K562 (cell line): ENCODE results near the gene IQCC. TPM values are rescaled to one million over a fixed set of nuclear protein-coding genes. Genes with fewer than 3 reads are reported as not detected.

Experiments
- ATAC-seq: fragments of 200-7000 bp; cut with Tn5 transposase; 3 replicates; pipeline ENCODE4 v1.9.1; 2020; ENCODE audit warnings: moderate library complexity
- BruUV-seq: library from RNA; stranded (reverse); fragments of 400-500 nt; replicated peaks from 2 replicates; lab custom pipeline; 2021; lab: Mats Ljungman, UMichigan
- CTCF ChIA-PET: fragments of 300-600 bp; formaldehyde crosslinking; extraction: SDS; loops from one replicate; lab custom pipeline; 2021; ENCODE audit warnings: low intra/inter-chr PET ratio; lab: Yijun Ruan, JAX
- POLR2A ChIA-PET: fragments of 300-600, 350-650 bp; sonication (Branson Sonifier 250); formaldehyde crosslinking; extraction: SDS; loops from one replicate; lab custom pipeline; 2021; ENCODE audit warnings: antibody characterized with exemption, inconsistent platforms; lab: Yijun Ruan, JAX
- DNase-seq, 4 experiments: peaks; one replicate each; pipeline versions ENCODE4 v3.0.0 to v3.0.0-alpha.2; 2011 to 2018; ENCODE audit warnings: low spot score in 3 of 4, mixed read lengths in 3 of 4; ENCODE audit errors: extremely low read depth in 1 of 4
- FAIRE-seq: peaks from 2 replicates; lab custom pipeline; 2011; peaks lifted over from hg19 to GRCh38; lab: Jason Lieb, UNC
- H2AFZ ChIP-seq: 2 replicates; pipeline ENCODE4 v1.6.0; 2011; ENCODE audit warnings: low read depth, low read length, control low read depth, inconsistent platforms
- H3K27ac ChIP-seq: fragments of 200-600 bp; 3 replicates; pipeline ENCODE4 v1.8.0; 2011; ENCODE audit warnings: low read depth, mild to moderate bottlenecking, control low read depth, inconsistent platforms, low read length, moderate library complexity, mixed read lengths; ENCODE audit errors: extremely low read depth
- H3K27me3 ChIP-seq, 2 experiments: fragments of 300-600 bp in 1 of 2; 2 replicates in 1 of 2; 3 replicates in 1 of 2; pipeline versions ENCODE4 v1.6.0 to v1.8.0; 2011; ENCODE audit warnings: inconsistent platforms in 2 of 2, low read length in 2 of 2, mild to moderate bottlenecking in 1 of 2, mixed read lengths in 1 of 2, moderate library complexity in 1 of 2; ENCODE audit not compliant: control insufficient read depth in 2 of 2, insufficient read depth in 2 of 2
- H3K36me3 ChIP-seq: fragments of 300-600 bp; 3 replicates; pipeline ENCODE4 v1.8.0; 2011; ENCODE audit warnings: mild to moderate bottlenecking, low read length, inconsistent platforms; ENCODE audit not compliant: control insufficient read depth, insufficient read depth
- H3K4me1 ChIP-seq, 2 experiments: fragments of 200-600 bp in 1 of 2; replicated peaks in 1 of 2; 2 replicates in 1 of 2; 3 replicates in 1 of 2; pipeline versions ENCODE4 v1.5.1 to v1.8.0; 2011; ENCODE audit warnings: inconsistent platforms in 2 of 2, low read length in 2 of 2, mild to moderate bottlenecking in 1 of 2, mixed read lengths in 1 of 2, moderate library complexity in 1 of 2; ENCODE audit not compliant: control insufficient read depth in 2 of 2, insufficient read depth in 2 of 2
- H3K4me2 ChIP-seq: 2 replicates; pipeline ENCODE4 v1.6.1; 2011; ENCODE audit warnings: low read length, control low read depth, inconsistent platforms, mixed read lengths; ENCODE audit not compliant: insufficient read depth
- H3K4me3 ChIP-seq: fragments of 200-600 bp; sonication (generic), shearing (Covaris generic); 2 replicates; pipeline ENCODE4 v1.5.1; 2016; ENCODE audit warnings: control low read depth, inconsistent platforms
- H3K79me2 ChIP-seq: fragments of 200-600 bp; 3 replicates; pipeline ENCODE4 v1.8.0; 2011; ENCODE audit warnings: low read length, inconsistent platforms; ENCODE audit not compliant: control insufficient read depth, insufficient read depth
- H3K9ac ChIP-seq, 2 experiments: 2 replicates each; pipeline versions ENCODE4 v1.6.0 to v1.6.1; 2011; ENCODE audit warnings: low read depth in 2 of 2, low read length in 2 of 2, control low read depth in 1 of 2, inconsistent platforms in 1 of 2, mild to moderate bottlenecking in 1 of 2, mixed read lengths in 1 of 2; ENCODE audit not compliant: insufficient read depth in 1 of 2
- H3K9me1 ChIP-seq: one replicate; pipeline ENCODE4 v1.6.0; 2011; ENCODE audit warnings: inconsistent platforms, mild to moderate bottlenecking, low read length, moderate library complexity; ENCODE audit not compliant: control insufficient read depth, insufficient read depth
- H3K9me3 ChIP-seq: replicated peaks from 2 replicates; pipeline ENCODE4 v1.5.1; 2011; ENCODE audit warnings: low read depth, low read length, inconsistent platforms; ENCODE audit not compliant: control insufficient read depth, insufficient read depth
- H4K20me1 ChIP-seq: replicated peaks from 2 replicates; pipeline ENCODE4 v1.6.1; 2011; ENCODE audit warnings: low read length, inconsistent platforms, mixed read lengths; ENCODE audit not compliant: control insufficient read depth, insufficient read depth
- ATF6 ChIP-seq: sonication (generic); formaldehyde crosslinking; IDR thresholded peaks from 2 replicates; pipeline ENCODE4 v1.4.0; 2020; ENCODE audit warnings: mild to moderate bottlenecking, missing genetic modification reagents
- BRF1 ChIP-seq: IDR thresholded peaks from 3 replicates; pipeline ENCODE4 v1.6.1; 2011; ENCODE audit warnings: borderline replicate concordance, mild to moderate bottlenecking; ENCODE audit not compliant: insufficient read length; ENCODE audit errors: extremely low read depth
- CLOCK ChIP-seq: fragments of 250-450 bp; sonication (Bioruptor Pico); IDR thresholded peaks from 2 replicates; pipeline ENCODE4 v1.4.0; 2020; ENCODE audit warnings: mild to moderate bottlenecking, moderate library complexity, borderline replicate concordance
- CREB3 ChIP-seq: fragments of 450-650 bp; conservative IDR thresholded peaks from 2 replicates; pipeline ENCODE4 v1.6.1; 2016; ENCODE audit warnings: missing genetic modification characterization, low read depth, mild to moderate bottlenecking, missing compliant biosample characterization, moderate library complexity
- MAFK ChIP-seq: IDR thresholded peaks from 2 replicates; pipeline ENCODE4 v1.6.1; 2011; ENCODE audit warnings: low read length, improper control_type of control experiment
- RAD21 ChIP-seq, 2 experiments: fragments of 250-450 bp in 1 of 2; fragments of 450-650 bp in 1 of 2; sonication (Bioruptor Pico) in 1 of 2; formaldehyde crosslinking in 1 of 2; IDR thresholded peaks in 1 of 2; conservative IDR thresholded peaks in 1 of 2; 2 replicates each; pipeline versions ENCODE4 v1.4.0 to v1.8.0; 2020 to 2022; ENCODE audit warnings: mild to moderate bottlenecking in 2 of 2, moderate library complexity in 1 of 2
- RBM22 ChIP-seq: fragments of 200-400 bp; formaldehyde crosslinking; IDR thresholded peaks from 2 replicates; pipeline ENCODE4 v1.6.1; 2018; ENCODE audit warnings: low read length, low read depth; ENCODE audit not compliant: poor library complexity, severe bottlenecking
- SRSF3 ChIP-seq: fragments of 200-400 bp; formaldehyde crosslinking; IDR thresholded peaks from 2 replicates; pipeline ENCODE4 v1.6.1; 2016; ENCODE audit warnings: mild to moderate bottlenecking, low read length, moderate library complexity; ENCODE audit not compliant: insufficient read depth
- WGBS: fragments of 100-300 bp; shearing (Covaris generic); methylation state at CpG from one replicate; pipeline ENCODE4 v1.1.6; 2016; ENCODE audit warnings: low coverage, mixed read lengths; ENCODE audit not compliant: insufficient coverage; ENCODE audit errors: missing lambda C conversion rate; 5-methylcytosine and 5-hydroxymethylcytosine counted together
- in situ Hi-C: fragments of 300-500 bp; cut with MboI; formaldehyde crosslinking; loops from 4 replicates; pipeline ENCODE4 v1.15.0; 2018; ENCODE audit warnings: inconsistent platforms, mixed read lengths
- intact Hi-C: fragments of 100-400 bp; cut with micrococcal nuclease; formaldehyde crosslinking; loops from 2 replicates; pipeline ENCODE4 v1.14.2; 2022
- polyA plus RNA-seq, 8 experiments: library from polyadenylated mRNA; depleted of rRNA in 4 of 8; stranded (reverse) in 5 of 8; unstranded in 3 of 8; fragments of >200 nt; fragmentation: Nextera tagmentation in 2 of 8; fragmentation: Illumina TruSeq in 1 of 8; extraction: Ambion mirVana in 2 of 8; extraction: Trizol in 1 of 8; gene quantifications; 2 replicates each; pipeline versions ENCODE4 v1.2.1 to v1.2.3, GENCODE V29; 2011 to 2014; ENCODE audit warnings: inconsistent platforms in 1 of 8, missing spikeins in 1 of 8
- total RNA-seq, 7 experiments: library from RNA; depleted of rRNA in 6 of 7; stranded (reverse); fragments of >200 nt in 6 of 7; fragmentation: Illumina TruSeq in 2 of 7; extraction: Trizol in 2 of 7; gene quantifications; 2 replicates each; pipeline versions ENCODE4 v1.2.1 to v1.2.3, GENCODE V29; 2011 to 2021; ENCODE audit warnings: low replicate concordance in 1 of 7

Gene IQCC
- total and polyA plus RNA-seq, 9 of the 15 experiments (the other 6 are each of a cell fraction or from before 2014, with no cell fraction given) = 8.1 to 16.5 (median 10.7) TPM

GRCh38 chr1:32234792-32235191 lies 29.3 kb downstream of the IQCC start:
- no peak overlapping the region for H3K4me3 ChIP-seq
- no peaks in the 10 kb centered on the region for H4K20me1 ChIP-seq
- H3K9me1 ChIP-seq = peaks cover 4% of the 10 kb centered on the region
- 86% methylated on average over 7 of the region's 7 CpGs for WGBS
- no peak overlapping the region for H3K4me2 ChIP-seq
- H3K4me1 ChIP-seq = peaks cover 17 to 19% of the 10 kb centered on the region in 2 experiments; a peak in 4 of 5 replicates
- in situ Hi-C loops (no loop called here), intact Hi-C loops (no loop called here)
- no peak overlapping the region; the same call in 1 of the 2 replicates for H2AFZ ChIP-seq
- peak overlapping the region in 1 of 2 experiments; percentile 67; a peak in 2 of 4 replicates for H3K9ac ChIP-seq
- ChIA-PET POLR2A (interaction anchor here (0.6 to 3.9 kb wide), 11 partner anchors 9 to 165 kb away, joined by 3 to 40 read pairs (median 3); partner anchors contain the start of gene IQCC), CTCF (interaction anchor here (0.7 kb wide), 1 partner anchor 468 kb away, joined by 7 read pairs; no protein-coding TSS in a partner anchor)
- no peak overlapping the region; the same call in 2 of the 3 replicates for H3K27ac ChIP-seq
- TF ChIP-seq CREB3 (tag) (no peak), RAD21 (CRISPR knock-in tag; conservative IDR thresholded peaks at IDR 0.05 in 1 of 2, IDR thresholded peaks at IDR 0.05 in 1 of 2) (0 out of 4 replicates have a peak, but pooled peaks of 1 of the 2 experiments have one; percentile 7), RBM22 (no peak), CLOCK (CRISPR knock-in tag) (no peak), SRSF3 (no peak), BRF1 (no peak), MAFK (peak; percentile 9; the same call in 1 of the 2 replicates), ATF6 (CRISPR knock-in tag) (no peak)
- no peak for FAIRE-seq
- no peaks in the 10 kb centered on the region for H3K79me2 ChIP-seq
- no TSS peak for BruUV-seq
- H3K9me3 ChIP-seq = no peaks in the 10 kb centered on the region
- no peak; the same call in 2 of the 3 replicates for ATAC-seq
- no peaks in the 10 kb centered on the region for H3K27me3 ChIP-seq
- DNase-seq = no peak
- peaks cover 29% of the 10 kb centered on the region for H3K36me3 ChIP-seq
